Stimulated activated naive CD4-positive, alpha-beta T cell (primary cell): Measurements from ENCODE around the gene ASB16.

Experiments
- DNase-seq, 6 experiments: peaks; one replicate each; lab custom pipeline; 2025; lab: John Stamatoyannopoulos, UW

ASB16 gene

GRCh38 chr17:44190481-44190880 lies 20.0 kb downstream of the ASB16 start:
- no peak for DNase-seq

- no peak for DNase-seq
Observed at GRCh38 chr17:44191369-44191768, 20.9 kb downstream of the ASB16 start.

- DNase-seq, result no peak
Observed at GRCh38 chr17:44191941-44192496, 21.5 kb downstream of the ASB16 start.

- no peak for DNase-seq
Observed at GRCh38 chr17:44192750-44193149, 22.2 kb downstream of the ASB16 start.

- no peak for DNase-seq
Observed at GRCh38 chr17:44193326-44194084, 23.0 kb downstream of the ASB16 start.

GRCh38 chr17:44197107-44197506 lies 26.6 kb downstream of the ASB16 start:
- no peak for DNase-seq

GRCh38 chr17:44197980-44198720 lies 27.6 kb downstream of the ASB16 start:
- DNase-seq, result peak; percentile 31 to 79 (median 68)

- peak; percentile 50 to 82 (median 72) for DNase-seq
Observed at GRCh38 chr17:44198721-44199552, 28.4 kb downstream of the ASB16 start.

GRCh38 chr17:44199553-44200477 lies 29.3 kb downstream of the ASB16 start, which contains the start of gene ATXN7L3:
Gene ATXN7L3, minus strand, starts transcription at chr17:44199884. Its CDS starts 1,814 bp downstream, at chr17:44198070.
- DNase-seq, result peak; percentile 97 to 99 (median 98)

- DNase-seq, result no peak
Observed at GRCh38 chr17:44200478-44201155, 30.1 kb downstream of the ASB16 start.

- no peak for DNase-seq
Observed at GRCh38 chr17:44202756-44203155, 32.3 kb downstream of the ASB16 start.

- peak in 5 of 6 experiments; percentile 9 to 47 (median 28) for DNase-seq
Observed at GRCh38 chr17:44203731-44204440, 33.4 kb downstream of the ASB16 start.

- no peak for DNase-seq
Observed at GRCh38 chr17:44204441-44204882, 34.0 kb downstream of the ASB16 start.

- DNase-seq, result no peak
Observed at GRCh38 chr17:44205962-44206824, 35.7 kb downstream of the ASB16 start.

- DNase-seq, result no peak
Observed at GRCh38 chr17:44206825-44207155, 36.3 kb downstream of the ASB16 start.

- no peak for DNase-seq
Observed at GRCh38 chr17:44207319-44207718, 36.8 kb downstream of the ASB16 start.

GRCh38 chr17:44207743-44208142 lies 37.2 kb downstream of the ASB16 start:
- DNase-seq, result no peak

GRCh38 chr17:44209786-44210341 lies 39.4 kb downstream of the ASB16 start:
- DNase-seq, result no peak
